K562 (cell line): ENCODE data around the gene PRPF18. TPM values are rescaled to one million over a fixed set of nuclear protein-coding genes. Genes with fewer than 3 reads are reported as not detected.

Source experiments
- ATAC-seq: fragments of 200-7000 bp; cut with Tn5 transposase; 3 replicates; pipeline ENCODE4 v1.9.1; 2020; ENCODE audit warnings: moderate library complexity
- BruUV-seq: library from RNA; stranded (reverse); fragments of 400-500 nt; replicated peaks from 2 replicates; lab custom pipeline; 2021; lab: Mats Ljungman, UMichigan
- CTCF ChIA-PET: fragments of 300-600 bp; formaldehyde crosslinking; extraction: SDS; loops from one replicate; lab custom pipeline; 2021; ENCODE audit warnings: low intra/inter-chr PET ratio; lab: Yijun Ruan, JAX
- POLR2A ChIA-PET: fragments of 300-600, 350-650 bp; sonication (Branson Sonifier 250); formaldehyde crosslinking; extraction: SDS; loops from one replicate; lab custom pipeline; 2021; ENCODE audit warnings: antibody characterized with exemption, inconsistent platforms; lab: Yijun Ruan, JAX
- DNase-seq, 4 experiments: peaks; one replicate each; pipeline versions ENCODE4 v3.0.0 to v3.0.0-alpha.2; 2011 to 2018; ENCODE audit warnings: low spot score in 3 of 4, mixed read lengths in 3 of 4; ENCODE audit errors: extremely low read depth in 1 of 4
- FAIRE-seq: peaks from 2 replicates; lab custom pipeline; 2011; peaks lifted over from hg19 to GRCh38; lab: Jason Lieb, UNC
- H2AFZ ChIP-seq: 2 replicates; pipeline ENCODE4 v1.6.0; 2011; ENCODE audit warnings: low read depth, low read length, control low read depth, inconsistent platforms
- H3K27ac ChIP-seq: fragments of 200-600 bp; 3 replicates; pipeline ENCODE4 v1.8.0; 2011; ENCODE audit warnings: low read depth, mild to moderate bottlenecking, control low read depth, inconsistent platforms, low read length, moderate library complexity, mixed read lengths; ENCODE audit errors: extremely low read depth
- H3K27me3 ChIP-seq, 2 experiments: fragments of 300-600 bp in 1 of 2; 2 replicates in 1 of 2; 3 replicates in 1 of 2; pipeline versions ENCODE4 v1.6.0 to v1.8.0; 2011; ENCODE audit warnings: inconsistent platforms in 2 of 2, low read length in 2 of 2, mild to moderate bottlenecking in 1 of 2, mixed read lengths in 1 of 2, moderate library complexity in 1 of 2; ENCODE audit not compliant: control insufficient read depth in 2 of 2, insufficient read depth in 2 of 2
- H3K36me3 ChIP-seq: fragments of 300-600 bp; 3 replicates; pipeline ENCODE4 v1.8.0; 2011; ENCODE audit warnings: mild to moderate bottlenecking, low read length, inconsistent platforms; ENCODE audit not compliant: control insufficient read depth, insufficient read depth
- H3K4me1 ChIP-seq, 2 experiments: fragments of 200-600 bp in 1 of 2; replicated peaks in 1 of 2; 2 replicates in 1 of 2; 3 replicates in 1 of 2; pipeline versions ENCODE4 v1.5.1 to v1.8.0; 2011; ENCODE audit warnings: inconsistent platforms in 2 of 2, low read length in 2 of 2, mild to moderate bottlenecking in 1 of 2, mixed read lengths in 1 of 2, moderate library complexity in 1 of 2; ENCODE audit not compliant: control insufficient read depth in 2 of 2, insufficient read depth in 2 of 2
- H3K4me2 ChIP-seq: 2 replicates; pipeline ENCODE4 v1.6.1; 2011; ENCODE audit warnings: low read length, control low read depth, inconsistent platforms, mixed read lengths; ENCODE audit not compliant: insufficient read depth
- H3K4me3 ChIP-seq: fragments of 200-600 bp; sonication (generic), shearing (Covaris generic); 2 replicates; pipeline ENCODE4 v1.5.1; 2016; ENCODE audit warnings: control low read depth, inconsistent platforms
- H3K79me2 ChIP-seq: fragments of 200-600 bp; 3 replicates; pipeline ENCODE4 v1.8.0; 2011; ENCODE audit warnings: low read length, inconsistent platforms; ENCODE audit not compliant: control insufficient read depth, insufficient read depth
- H3K9ac ChIP-seq, 2 experiments: 2 replicates each; pipeline versions ENCODE4 v1.6.0 to v1.6.1; 2011; ENCODE audit warnings: low read depth in 2 of 2, low read length in 2 of 2, control low read depth in 1 of 2, inconsistent platforms in 1 of 2, mild to moderate bottlenecking in 1 of 2, mixed read lengths in 1 of 2; ENCODE audit not compliant: insufficient read depth in 1 of 2
- H3K9me1 ChIP-seq: one replicate; pipeline ENCODE4 v1.6.0; 2011; ENCODE audit warnings: inconsistent platforms, mild to moderate bottlenecking, low read length, moderate library complexity; ENCODE audit not compliant: control insufficient read depth, insufficient read depth
- H3K9me3 ChIP-seq: replicated peaks from 2 replicates; pipeline ENCODE4 v1.5.1; 2011; ENCODE audit warnings: low read depth, low read length, inconsistent platforms; ENCODE audit not compliant: control insufficient read depth, insufficient read depth
- H4K20me1 ChIP-seq: replicated peaks from 2 replicates; pipeline ENCODE4 v1.6.1; 2011; ENCODE audit warnings: low read length, inconsistent platforms, mixed read lengths; ENCODE audit not compliant: control insufficient read depth, insufficient read depth
- C11orf30 ChIP-seq: fragments of 450-650 bp; IDR thresholded peaks from 2 replicates; pipeline ENCODE4 v1.6.1; 2016; ENCODE audit warnings: low read depth, mild to moderate bottlenecking
- MAFF ChIP-seq: IDR thresholded peaks from 2 replicates; pipeline ENCODE4 v1.6.1; 2012; ENCODE audit warnings: low read length, improper control_type of control experiment
- MAFG ChIP-seq: fragments of 450-650 bp; conservative IDR thresholded peaks from 2 replicates; pipeline ENCODE4 v1.6.1; 2016; ENCODE audit warnings: missing genetic modification characterization, missing compliant biosample characterization
- MAFK ChIP-seq: IDR thresholded peaks from 2 replicates; pipeline ENCODE4 v1.6.1; 2011; ENCODE audit warnings: low read length, improper control_type of control experiment
- MGA ChIP-seq: fragments of 450-650 bp; IDR thresholded peaks from 2 replicates; pipeline ENCODE4 v1.6.1; 2016; ENCODE audit warnings: mild to moderate bottlenecking, moderate library complexity
- ZNF316 ChIP-seq: fragments of 450-650 bp; IDR thresholded peaks from 2 replicates; pipeline ENCODE4 v1.6.1; 2016
- WGBS: fragments of 100-300 bp; shearing (Covaris generic); methylation state at CpG from one replicate; pipeline ENCODE4 v1.1.6; 2016; ENCODE audit warnings: low coverage, mixed read lengths; ENCODE audit not compliant: insufficient coverage; ENCODE audit errors: missing lambda C conversion rate; 5-methylcytosine and 5-hydroxymethylcytosine counted together
- in situ Hi-C: fragments of 300-500 bp; cut with MboI; formaldehyde crosslinking; loops from 4 replicates; pipeline ENCODE4 v1.15.0; 2018; ENCODE audit warnings: inconsistent platforms, mixed read lengths
- intact Hi-C: fragments of 100-400 bp; cut with micrococcal nuclease; formaldehyde crosslinking; loops from 2 replicates; pipeline ENCODE4 v1.14.2; 2022
- polyA plus RNA-seq, 8 experiments: library from polyadenylated mRNA; depleted of rRNA in 4 of 8; stranded (reverse) in 5 of 8; unstranded in 3 of 8; fragments of >200 nt; fragmentation: Nextera tagmentation in 2 of 8; fragmentation: Illumina TruSeq in 1 of 8; extraction: Ambion mirVana in 2 of 8; extraction: Trizol in 1 of 8; gene quantifications; 2 replicates each; pipeline versions ENCODE4 v1.2.1 to v1.2.3, GENCODE V29; 2011 to 2014; ENCODE audit warnings: inconsistent platforms in 1 of 8, missing spikeins in 1 of 8
- total RNA-seq, 7 experiments: library from RNA; depleted of rRNA in 6 of 7; stranded (reverse); fragments of >200 nt in 6 of 7; fragmentation: Illumina TruSeq in 2 of 7; extraction: Trizol in 2 of 7; gene quantifications; 2 replicates each; pipeline versions ENCODE4 v1.2.1 to v1.2.3, GENCODE V29; 2011 to 2021; ENCODE audit warnings: low replicate concordance in 1 of 7
- TF ChIP-seq, protein P1 (sequence below): fragments of 250-450 bp; sonication (Bioruptor Pico); IDR thresholded peaks from 2 replicates; pipeline ENCODE4 v1.5.0; 2022; ENCODE audit warnings: mild to moderate bottlenecking

Gene PRPF18
- total and polyA plus RNA-seq, 9 of the 15 experiments (the other 6 are each of a cell fraction or from before 2014, with no cell fraction given) = 14.0 to 30.6 (median 23.1) TPM

- H3K4me3 ChIP-seq = no peak overlapping the region
- H3K9me1 ChIP-seq = no peaks in the 10 kb centered on the region
- H3K4me2 ChIP-seq = no peak overlapping the region
- no peaks in the 10 kb centered on the region for H3K9me3 ChIP-seq
- no TSS peak for BruUV-seq
- no peak overlapping the region for H2AFZ ChIP-seq
- ChIA-PET POLR2A (interaction anchor here (1.3 to 1.7 kb wide), 2 partner anchors 13 to 30 kb away, joined by 3 read pairs; no protein-coding TSS in a partner anchor), CTCF (no interaction called here)
- WGBS = 54% methylated on average over 2 of the region's 2 CpGs
- no peaks in the 10 kb centered on the region for H3K4me1 ChIP-seq
- no peaks in the 10 kb centered on the region for H3K79me2 ChIP-seq
- in situ Hi-C loops (no loop called here), intact Hi-C loops (no loop called here)
- DNase-seq (no peak), FAIRE-seq (no peak), ATAC-seq (no peak)
- TF ChIP-seq MAFK (peak; percentile 88), MAFF (peak; percentile 83), MGA (no peak), MAFG (tag) (peak; percentile 65), ZNF316 (peak; percentile 92), C11orf30 (peak; percentile 79)
- TF ChIP-seq, protein P1, sequence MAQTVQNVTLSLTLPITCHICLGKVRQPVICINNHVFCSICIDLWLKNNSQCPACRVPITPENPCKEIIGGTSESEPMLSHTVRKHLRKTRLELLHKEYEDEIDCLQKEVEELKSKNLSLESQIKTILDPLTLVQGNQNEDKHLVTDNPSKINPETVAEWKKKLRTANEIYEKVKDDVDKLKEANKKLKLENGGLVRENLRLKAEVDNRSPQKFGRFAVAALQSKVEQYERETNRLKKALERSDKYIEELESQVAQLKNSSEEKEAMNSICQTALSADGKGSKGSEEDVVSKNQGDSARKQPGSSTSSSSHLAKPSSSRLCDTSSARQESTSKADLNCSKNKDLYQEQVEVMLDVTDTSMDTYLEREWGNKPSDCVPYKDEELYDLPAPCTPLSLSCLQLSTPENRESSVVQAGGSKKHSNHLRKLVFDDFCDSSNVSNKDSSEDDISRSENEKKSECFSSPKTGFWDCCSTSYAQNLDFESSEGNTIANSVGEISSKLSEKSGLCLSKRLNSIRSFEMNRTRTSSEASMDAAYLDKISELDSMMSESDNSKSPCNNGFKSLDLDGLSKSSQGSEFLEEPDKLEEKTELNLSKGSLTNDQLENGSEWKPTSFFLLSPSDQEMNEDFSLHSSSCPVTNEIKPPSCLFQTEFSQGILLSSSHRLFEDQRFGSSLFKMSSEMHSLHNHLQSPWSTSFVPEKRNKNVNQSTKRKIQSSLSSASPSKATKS = no peak
- H4K20me1 ChIP-seq = 0 out of 2 replicates have a peak, but pooled peaks cover 4% of the 10 kb centered on the region
- H3K27ac ChIP-seq = no peak overlapping the region
- no peaks in the 10 kb centered on the region for H3K27me3 ChIP-seq
- H3K36me3 ChIP-seq = peaks cover 18% of the 10 kb centered on the region; the same call in 2 of the 3 replicates
- H3K9ac ChIP-seq = no peak overlapping the region
These were observed 17.7 kb downstream of the PRPF18 start for GRCh38 chr10:13604357-13605040.
